ENCODE measurements around the gene STEEP1.

The STEEP1 gene

DNA sequence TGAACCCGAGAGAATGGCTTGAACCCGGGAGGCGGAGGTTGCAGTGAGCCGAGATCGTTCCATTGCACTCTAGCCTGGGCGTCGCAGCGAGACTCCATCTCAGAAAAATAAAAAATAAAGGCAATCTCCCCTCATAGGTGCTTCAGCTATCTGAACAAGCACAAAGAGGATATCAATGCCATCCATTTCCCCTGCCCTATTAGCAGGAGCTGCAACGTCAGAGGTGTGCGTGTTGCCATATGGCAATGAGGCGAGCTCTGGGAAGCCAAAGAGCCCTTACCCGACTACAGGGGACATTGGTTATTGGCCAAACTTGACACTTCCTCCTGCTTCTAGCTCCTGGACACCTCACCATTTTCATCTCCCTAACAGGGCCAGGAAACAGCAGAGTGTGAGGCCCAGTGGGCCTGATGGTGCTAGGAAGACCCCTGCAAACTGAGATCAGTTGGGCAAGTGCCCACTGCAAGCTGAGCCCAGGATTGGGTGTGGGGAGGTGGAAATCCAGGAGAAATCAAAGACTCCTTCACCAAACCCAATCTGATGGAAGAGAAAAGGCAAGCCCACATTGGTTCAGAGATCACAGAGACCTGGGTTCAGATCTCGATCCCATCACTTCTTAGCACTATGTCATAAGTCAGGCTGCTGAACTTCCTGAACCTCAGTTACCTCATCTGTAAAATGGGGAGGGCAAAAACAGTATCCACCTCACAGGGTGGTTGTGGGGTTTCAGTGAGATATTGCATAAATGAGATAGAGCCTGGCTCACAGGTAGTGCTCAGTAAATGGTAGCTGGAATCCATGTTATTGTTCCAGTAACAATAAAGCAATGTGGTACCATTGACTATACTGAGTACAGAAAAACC is 75.8 kb downstream of the STEEP1 start:
- DNase-seq (ENCODE audit: low read depth in 1 of 2, low spot score in 1 of 2), result no peak

DNA sequence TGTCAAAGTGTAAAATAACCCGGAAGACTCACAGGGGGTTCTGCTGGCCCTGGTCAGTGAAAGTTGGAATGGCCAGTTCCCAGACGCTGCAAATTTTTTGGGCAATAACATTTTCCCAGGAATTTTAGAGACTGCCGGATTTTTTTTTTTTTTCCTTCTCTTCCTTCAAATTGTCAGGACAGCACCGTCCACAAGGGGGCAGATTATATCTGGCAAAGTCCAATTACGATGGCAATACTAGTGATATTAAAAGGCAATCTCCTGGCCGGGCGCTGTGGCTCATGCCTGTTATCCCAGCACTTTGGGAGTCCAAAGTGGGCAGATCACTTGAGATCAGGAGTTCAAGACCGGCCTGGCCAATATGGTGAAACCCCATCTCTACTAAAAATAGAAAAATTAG is 76.5 kb downstream of the STEEP1 start:
- DNase-seq (ENCODE audit: low read depth in 1 of 2, low spot score in 1 of 2), result no peak
